Left lobe of liver (tissue), 2 donors: ENCODE measurements around the gene CYP11A1. TPM values are rescaled to one million over a fixed set of nuclear protein-coding genes. Genes with fewer than 3 reads are reported as not detected.
A peak's percentile ranks its signal among the peaks of the same experiment; 100 is the strongest.

Experiments used
- ATAC-seq: fragments of 200-7000 bp; cut with Tn5 transposase; one replicate; pipeline ENCODE4 v1.9.1; 2020; ENCODE audit warnings: mild to moderate bottlenecking, moderate library complexity
- DNase-seq: peaks from one replicate; pipeline ENCODE4 v3.0.0-alpha.2; 2020; ENCODE audit warnings: low spot score
- total RNA-seq: library from RNA; stranded (reverse); gene quantifications from one replicate; pipeline ENCODE4 v1.2.1, GENCODE V29; 2021
- donor health status: DM: no; HTN: no; CAD: no; lungs with moderate emphysema.
- donor health status: DM: no; HTN: yes; CAD: no.

Gene CYP11A1
- total RNA-seq, 1 donor from 2014 or later: 3.0 TPM

- DNase-seq (no peak), ATAC-seq (no peak)
Observed at GRCh38 chr15:74389241-74390048, 22.0 kb upstream of the CYP11A1 start.

GRCh38 chr15:74388363-74388951 is 21.0 kb upstream of the CYP11A1 start:
- no peak for DNase-seq
- ATAC-seq: no peak

- ATAC-seq: no peak
Observed at GRCh38 chr15:74387621-74388362, 20.3 kb upstream of the CYP11A1 start.

GRCh38 chr15:74387141-74387541 is 19.7 kb upstream of the CYP11A1 start:
- DNase-seq (no peak), ATAC-seq (no peak)

More at GRCh38 chr15:74387621-74388362, 20.3 kb upstream of the CYP11A1 start:
- no peak for DNase-seq

GRCh38 chr15:74386496-74387140 is 19.2 kb upstream of the CYP11A1 start:
- DNase-seq (no peak), ATAC-seq (no peak)

- no peak for DNase-seq
- ATAC-seq: no peak
Observed at GRCh38 chr15:74385733-74386132, 18.3 kb upstream of the CYP11A1 start.

GRCh38 chr15:74384881-74385643 is 17.6 kb upstream of the CYP11A1 start:
- ATAC-seq: no peak

GRCh38 chr15:74384566-74384880 is 17.1 kb upstream of the CYP11A1 start:
- DNase-seq (no peak), ATAC-seq (no peak)

More at GRCh38 chr15:74384881-74385643, 17.6 kb upstream of the CYP11A1 start:
- no peak for DNase-seq

- ATAC-seq: no peak
- no peak for DNase-seq
Observed at GRCh38 chr15:74383695-74384565, 16.5 kb upstream of the CYP11A1 start.

- no peak for DNase-seq
- ATAC-seq: no peak
Observed at GRCh38 chr15:74383286-74383685, 15.8 kb upstream of the CYP11A1 start.

GRCh38 chr15:74382004-74382816 is 14.8 kb upstream of the CYP11A1 start:
- peak; percentile 87 for DNase-seq
- peak; percentile 99 for ATAC-seq

- ATAC-seq: no peak
- DNase-seq: no peak
Observed at GRCh38 chr15:74381481-74381880, 14.0 kb upstream of the CYP11A1 start.

- DNase-seq: no peak
- ATAC-seq: no peak
Observed at GRCh38 chr15:74381190-74381453, 13.7 kb upstream of the CYP11A1 start.

GRCh38 chr15:74380361-74381189 is 13.1 kb upstream of the CYP11A1 start:
- DNase-seq: no peak
- no peak for ATAC-seq

GRCh38 chr15:74378848-74379247 is 11.4 kb upstream of the CYP11A1 start:
- ATAC-seq: no peak

GRCh38 chr15:74377831-74378766 is 10.7 kb upstream of the CYP11A1 start:
- DNase-seq (no peak), ATAC-seq (no peak)

More at GRCh38 chr15:74378848-74379247, 11.4 kb upstream of the CYP11A1 start:
- no peak for DNase-seq
